IMR-90 (cell line): ENCODE measurements around the gene HSD17B14.

Source experiments
- CHD1 ChIP-seq: IDR thresholded peaks from 2 replicates; pipeline ENCODE4 v1.6.1; 2012; ENCODE audit warnings: low read depth, low read length, improper control_type of control experiment
- MAFK ChIP-seq: IDR thresholded peaks from 2 replicates; pipeline ENCODE4 v1.6.1; 2012; ENCODE audit warnings: low read depth, low read length, improper control_type of control experiment
- MAZ ChIP-seq: IDR thresholded peaks from 2 replicates; pipeline ENCODE4 v1.6.1; 2012; ENCODE audit warnings: low read depth, mild to moderate bottlenecking, low read length, improper control_type of control experiment, moderate library complexity, borderline replicate concordance
- POLR2A ChIP-seq: IDR thresholded peaks from 2 replicates; pipeline ENCODE4 v1.6.1; 2012; ENCODE audit warnings: mild to moderate bottlenecking, low read depth, low read length
- RAD21 ChIP-seq: IDR thresholded peaks from 2 replicates; pipeline ENCODE4 v1.6.1; 2012; ENCODE audit warnings: low read length, improper control_type of control experiment
- RCOR1 ChIP-seq: IDR thresholded peaks from 2 replicates; pipeline ENCODE4 v1.6.1; 2012; ENCODE audit warnings: mild to moderate bottlenecking, low read length, improper control_type of control experiment; ENCODE audit not compliant: insufficient replicate concordance
- SMC3 ChIP-seq: fragments of 150-350 bp; IDR thresholded peaks from 2 replicates; pipeline ENCODE4 v1.6.1; 2016; ENCODE audit warnings: low read depth, mild to moderate bottlenecking, antibody characterized with exemption, low read length, moderate library complexity
- TF ChIP-seq, protein P1 (sequence below): conservative IDR thresholded peaks from 2 replicates; pipeline ENCODE4 v1.5.1; 2012; ENCODE audit warnings: mild to moderate bottlenecking, low read depth, low read length, improper control_type of control experiment

GRCh38 chr19:48872182-48872883 lies 36.0 kb upstream of the HSD17B14 start, which contains the start of gene PPP1R15A:
- TF ChIP-seq SMC3 (no peak), RCOR1 (no peak), MAFK (no peak), POLR2A (peak; percentile 100), CHD1 (peak; percentile 97), MAZ (peak; percentile 73), RAD21 (no peak)
- TF ChIP-seq, protein P1, sequence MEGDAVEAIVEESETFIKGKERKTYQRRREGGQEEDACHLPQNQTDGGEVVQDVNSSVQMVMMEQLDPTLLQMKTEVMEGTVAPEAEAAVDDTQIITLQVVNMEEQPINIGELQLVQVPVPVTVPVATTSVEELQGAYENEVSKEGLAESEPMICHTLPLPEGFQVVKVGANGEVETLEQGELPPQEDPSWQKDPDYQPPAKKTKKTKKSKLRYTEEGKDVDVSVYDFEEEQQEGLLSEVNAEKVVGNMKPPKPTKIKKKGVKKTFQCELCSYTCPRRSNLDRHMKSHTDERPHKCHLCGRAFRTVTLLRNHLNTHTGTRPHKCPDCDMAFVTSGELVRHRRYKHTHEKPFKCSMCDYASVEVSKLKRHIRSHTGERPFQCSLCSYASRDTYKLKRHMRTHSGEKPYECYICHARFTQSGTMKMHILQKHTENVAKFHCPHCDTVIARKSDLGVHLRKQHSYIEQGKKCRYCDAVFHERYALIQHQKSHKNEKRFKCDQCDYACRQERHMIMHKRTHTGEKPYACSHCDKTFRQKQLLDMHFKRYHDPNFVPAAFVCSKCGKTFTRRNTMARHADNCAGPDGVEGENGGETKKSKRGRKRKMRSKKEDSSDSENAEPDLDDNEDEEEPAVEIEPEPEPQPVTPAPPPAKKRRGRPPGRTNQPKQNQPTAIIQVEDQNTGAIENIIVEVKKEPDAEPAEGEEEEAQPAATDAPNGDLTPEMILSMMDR: no peak
